Nephron (organoid): ENCODE measurements around the gene AIP.
A peak's percentile ranks its signal among the peaks of the same experiment; 100 is the strongest.
"Not testable (repeated sequence)": the region's sequence is repeated elsewhere in the genome, so short reads cannot be mapped to it uniquely, and the experiment has no call there.

Source experiments
- H3K27ac Mint-ChIP-seq, 3 experiments: 2 replicates each; pipeline ENCODE4 v1.8.0; 2020; ENCODE audit warnings: mixed read lengths in 3 of 3, mild to moderate bottlenecking in 2 of 3, moderate library complexity in 1 of 3
- H3K27me3 Mint-ChIP-seq: 2 replicates; pipeline ENCODE4 v1.8.0; 2021; ENCODE audit warnings: low read depth, mild to moderate bottlenecking, moderate library complexity, mixed read lengths
- H3K36me3 Mint-ChIP-seq: 2 replicates; pipeline ENCODE4 v1.8.0; 2020; ENCODE audit warnings: low read depth, mixed read lengths
- H3K4me1 Mint-ChIP-seq: 2 replicates; pipeline ENCODE4 v1.8.0; 2020; ENCODE audit warnings: mixed read lengths
- H3K4me3 Mint-ChIP-seq, 3 experiments: 2 replicates each; pipeline ENCODE4 v1.8.0; 2020; ENCODE audit warnings: mild to moderate bottlenecking in 3 of 3, mixed read lengths in 3 of 3, moderate library complexity in 2 of 3
- H3K9me3 Mint-ChIP-seq: 2 replicates; pipeline ENCODE4 v1.8.0; 2020; ENCODE audit warnings: mixed read lengths
- CTCF ChIP-seq, 3 experiments: fragments of 200-600 bp; sonication (generic); IDR thresholded peaks; one replicate each; pipeline ENCODE4 v1.5.0; 2021; ENCODE audit warnings: antibody characterized with exemption in 3 of 3; ENCODE audit not compliant: unreplicated experiment in 3 of 3

The AIP gene

GRCh38 chr11:67484847-67485311 is 2.1 kb downstream of the AIP start:
- peak overlapping the region; percentile 89 to 98 (median 90) for H3K4me3 Mint-ChIP-seq
- H3K9me3 Mint-ChIP-seq = no peaks in the 10 kb centered on the region
- no peaks in the 10 kb centered on the region for H3K27me3 Mint-ChIP-seq
- H3K4me1 Mint-ChIP-seq = peaks cover 36% of the 10 kb centered on the region
- H3K27ac Mint-ChIP-seq = peak overlapping the region in 2 of 3 experiments; percentile 31 to 92
- peaks cover 26% of the 10 kb centered on the region for H3K36me3 Mint-ChIP-seq
- TF ChIP-seq CTCF (IDR thresholded peaks at IDR 0.05; ENCODE audit: unreplicated experiment in 3 of 3) = no peak

GRCh38 chr11:67485873-67486361 is 3.1 kb downstream of the AIP start:
- not testable (repeated sequence) for H3K9me3 Mint-ChIP-seq, H3K27me3 Mint-ChIP-seq
- peak overlapping the region in 1 of 3 experiments; percentile 36 for H3K27ac Mint-ChIP-seq
- peaks cover 27% of the 10 kb centered on the region for H3K36me3 Mint-ChIP-seq
- H3K4me3 Mint-ChIP-seq = peak overlapping the region in 2 of 3 experiments; percentile 17 to 57
- H3K4me1 Mint-ChIP-seq = peaks cover 36% of the 10 kb centered on the region

GRCh38 chr11:67486481-67487195 is 3.8 kb downstream of the AIP start:
- peak overlapping the region in 1 of 3 experiments; percentile 36 for H3K27ac Mint-ChIP-seq
- H3K9me3 Mint-ChIP-seq = no peaks in the 10 kb centered on the region
- no peak for TF ChIP-seq CTCF (IDR thresholded peaks at IDR 0.05; ENCODE audit: unreplicated experiment in 3 of 3)
- no peaks in the 10 kb centered on the region for H3K27me3 Mint-ChIP-seq
- H3K4me1 Mint-ChIP-seq = peaks cover 36% of the 10 kb centered on the region
- H3K36me3 Mint-ChIP-seq = peaks cover 29% of the 10 kb centered on the region
- peak overlapping the region in 1 of 3 experiments; percentile 42 for H3K4me3 Mint-ChIP-seq

- Mint-ChIP-seq H3K27ac (no peak overlapping the region), H3K4me1 (peaks cover 15% of the 10 kb centered on the region), H3K9me3 (no peaks in the 10 kb centered on the region), H3K4me3 (no peak overlapping the region), H3K36me3 (peaks cover 29% of the 10 kb centered on the region), H3K27me3 (no peaks in the 10 kb centered on the region)
- no peak for TF ChIP-seq CTCF (IDR thresholded peaks at IDR 0.05; ENCODE audit: unreplicated experiment in 3 of 3)
Measured at GRCh38 chr11:67489203-67489884, 6.5 kb downstream of the AIP start.

GRCh38 chr11:67489885-67490726 is 7.3 kb downstream of the AIP start:
- Mint-ChIP-seq H3K36me3 (peaks cover 21% of the 10 kb centered on the region), H3K4me1 (peaks cover 7% of the 10 kb centered on the region), H3K9me3 (no peaks in the 10 kb centered on the region), H3K27me3 (no peaks in the 10 kb centered on the region), H3K4me3 (no peak overlapping the region), H3K27ac (no peak overlapping the region)
- TF ChIP-seq CTCF (IDR thresholded peaks at IDR 0.05; ENCODE audit: unreplicated experiment in 3 of 3) = no peak

- peaks cover 20% of the 10 kb centered on the region for H3K36me3 Mint-ChIP-seq
- no peak for TF ChIP-seq CTCF (IDR thresholded peaks at IDR 0.05; ENCODE audit: unreplicated experiment in 3 of 3)
- H3K27ac Mint-ChIP-seq = no peak overlapping the region
- H3K4me1 Mint-ChIP-seq = peaks cover 5% of the 10 kb centered on the region
- no peaks in the 10 kb centered on the region for H3K9me3 Mint-ChIP-seq
- H3K4me3 Mint-ChIP-seq = no peak overlapping the region
- no peaks in the 10 kb centered on the region for H3K27me3 Mint-ChIP-seq
Measured at GRCh38 chr11:67490727-67491065, 7.9 kb downstream of the AIP start.
